ENCODE measurements around the gene OR2AG1.
"Not testable (repeated sequence)": the region's sequence is repeated elsewhere in the genome, so short reads cannot be mapped to it uniquely, and the experiment has no call there.

Gene OR2AG1

GRCh38 chr11:6780829-6781228 lies 2.0 kb upstream of the OR2AG1 start:
- no peak for DNase-seq

GRCh38 chr11:6790546-6790945 lies 7.7 kb downstream of the OR2AG1 start:
- no peak for DNase-seq

GRCh38 chr11:6794639-6795038 lies 11.8 kb downstream of the OR2AG1 start:
- no peak for DNase-seq

- DNase-seq, result no peak
These were observed 16.6 kb downstream of the OR2AG1 start, which contains the start of gene OR6A2 for GRCh38 chr11:6799402-6799801. TSS of gene OR6A2 (minus strand) at chr11:6799689. CDS start at chr11:6795708, 3,981 bp downstream.

- DNase-seq, result not testable (repeated sequence)
These were observed 18.3 kb downstream of the OR2AG1 start for GRCh38 chr11:6801075-6801474.

GRCh38 chr11:6812390-6813005 lies 29.7 kb downstream of the OR2AG1 start:
- peak in 4 of 51 donors; percentile 1 to 7 (median 3) for DNase-seq

- no peak for DNase-seq
These were observed 30.8 kb downstream of the OR2AG1 start for GRCh38 chr11:6813656-6814055.

- DNase-seq, result no peak
These were observed 34.9 kb downstream of the OR2AG1 start for GRCh38 chr11:6817694-6818093.

GRCh38 chr11:6818967-6819366 lies 36.1 kb downstream of the OR2AG1 start:
- no peak for DNase-seq

GRCh38 chr11:6824136-6824823 lies 41.5 kb downstream of the OR2AG1 start:
- no peak for DNase-seq

GRCh38 chr11:6825231-6825744 lies 42.5 kb downstream of the OR2AG1 start:
- DNase-seq, result no peak

GRCh38 chr11:6828103-6828502 lies 45.3 kb downstream of the OR2AG1 start:
- DNase-seq, result no peak

GRCh38 chr11:6833356-6833755 lies 50.5 kb downstream of the OR2AG1 start:
- no peak for DNase-seq

- no peak for DNase-seq
These were observed 51.2 kb downstream of the OR2AG1 start for GRCh38 chr11:6834021-6834420.
